Loucy (cell line): Measurements from ENCODE around the gene KCNMA1.

Experiments used
- EZH2phosphoT487 ChIP-seq: fragments of 200-600 bp; IDR thresholded peaks from 2 replicates; pipeline ENCODE4 v1.6.1; 2018; ENCODE audit warnings: antibody characterized with exemption, mild to moderate bottlenecking, moderate library complexity, borderline replicate concordance
- TF ChIP-seq, protein P1 (sequence below): fragments of 200-600 bp; sonication (generic); conservative IDR thresholded peaks from 2 replicates; pipeline ENCODE4 v1.5.1; 2014; ENCODE audit warnings: mild to moderate bottlenecking, antibody characterized with exemption, low read length

GRCh38 chr10:77498829-77499228 is 138.8 kb downstream of the KCNMA1 start:
- TF ChIP-seq EZH2phosphoT487: no peak
- TF ChIP-seq, protein P1, sequence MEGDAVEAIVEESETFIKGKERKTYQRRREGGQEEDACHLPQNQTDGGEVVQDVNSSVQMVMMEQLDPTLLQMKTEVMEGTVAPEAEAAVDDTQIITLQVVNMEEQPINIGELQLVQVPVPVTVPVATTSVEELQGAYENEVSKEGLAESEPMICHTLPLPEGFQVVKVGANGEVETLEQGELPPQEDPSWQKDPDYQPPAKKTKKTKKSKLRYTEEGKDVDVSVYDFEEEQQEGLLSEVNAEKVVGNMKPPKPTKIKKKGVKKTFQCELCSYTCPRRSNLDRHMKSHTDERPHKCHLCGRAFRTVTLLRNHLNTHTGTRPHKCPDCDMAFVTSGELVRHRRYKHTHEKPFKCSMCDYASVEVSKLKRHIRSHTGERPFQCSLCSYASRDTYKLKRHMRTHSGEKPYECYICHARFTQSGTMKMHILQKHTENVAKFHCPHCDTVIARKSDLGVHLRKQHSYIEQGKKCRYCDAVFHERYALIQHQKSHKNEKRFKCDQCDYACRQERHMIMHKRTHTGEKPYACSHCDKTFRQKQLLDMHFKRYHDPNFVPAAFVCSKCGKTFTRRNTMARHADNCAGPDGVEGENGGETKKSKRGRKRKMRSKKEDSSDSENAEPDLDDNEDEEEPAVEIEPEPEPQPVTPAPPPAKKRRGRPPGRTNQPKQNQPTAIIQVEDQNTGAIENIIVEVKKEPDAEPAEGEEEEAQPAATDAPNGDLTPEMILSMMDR: no peak
